HTERT RPE-1 (cell line): ENCODE results near the gene ACIN1.
"Not testable (repeated sequence)": the region's sequence is repeated elsewhere in the genome, so short reads cannot be mapped to it uniquely, and the experiment has no call there.

Source experiments
- in situ Hi-C: fragments of 300-500 bp; cut with MboI; formaldehyde crosslinking; loops from 4 replicates; pipeline ENCODE4 v1.14.3; 2020; ENCODE audit warnings: low sequenced_read_pairs

Gene ACIN1

DNA sequence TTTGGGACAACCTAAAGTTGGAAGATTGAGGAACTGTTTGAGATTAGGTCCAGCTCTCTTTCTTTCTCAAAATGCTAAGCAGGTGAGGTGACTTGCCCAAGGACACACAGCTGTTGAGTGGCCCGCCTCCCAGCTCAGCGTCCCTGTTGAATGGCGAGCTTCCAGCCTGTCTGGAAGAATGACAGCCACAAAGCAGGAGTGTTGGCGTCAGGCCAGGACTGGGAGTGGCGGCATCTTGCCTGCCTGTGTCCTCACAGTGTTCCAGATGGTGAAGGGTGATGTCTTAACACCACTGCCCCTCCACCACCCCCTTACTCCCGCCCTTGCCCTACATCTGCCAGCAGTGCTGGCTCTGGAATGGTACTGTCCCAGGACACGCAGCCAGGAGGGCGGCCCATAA is 28.5 kb upstream of the ACIN1 start:
- in situ Hi-C loops = no loop called here

DNA sequence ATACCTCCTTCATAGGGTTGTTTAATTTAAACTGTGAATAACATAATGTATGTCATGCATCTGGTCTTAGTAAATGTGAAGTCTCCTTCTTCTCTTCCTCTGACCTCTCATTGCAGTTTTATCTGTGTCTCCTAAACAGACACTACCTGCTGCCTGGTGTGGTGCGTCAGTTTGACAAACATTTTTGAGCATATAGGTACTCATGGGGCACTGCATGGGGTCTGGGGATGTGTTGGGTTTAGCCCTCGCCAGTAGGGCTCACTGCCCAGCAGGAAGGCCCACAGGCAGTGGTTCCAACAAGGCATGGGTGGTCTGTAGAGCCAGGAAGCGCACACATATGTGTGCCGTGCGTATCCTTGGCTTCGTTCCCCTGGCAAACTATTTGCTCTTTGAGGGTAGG is 27.1 kb upstream of the ACIN1 start:
- in situ Hi-C loops = no loop called here

DNA sequence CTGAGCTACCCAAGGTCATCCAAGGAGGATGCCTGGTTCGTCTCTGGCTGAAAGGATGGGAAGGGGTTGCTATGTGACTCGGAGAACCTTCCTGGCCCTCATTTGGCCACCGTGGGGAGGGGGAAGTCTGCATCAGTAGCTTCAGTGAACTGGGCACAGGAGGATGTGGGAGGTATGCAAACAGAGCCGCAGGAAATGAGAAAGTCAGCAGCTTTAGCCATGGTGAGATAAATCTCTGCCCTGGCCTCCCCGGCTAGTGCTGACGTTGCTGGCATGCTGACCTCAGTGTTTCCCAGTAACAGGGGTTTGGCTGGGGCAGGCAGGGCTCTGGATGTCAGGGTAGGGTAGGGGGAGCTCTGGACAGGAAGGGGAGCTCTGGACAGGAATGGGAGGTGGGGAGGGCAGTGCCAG is 26.4 kb upstream of the ACIN1 start:
- in situ Hi-C loops = no loop called here

DNA sequence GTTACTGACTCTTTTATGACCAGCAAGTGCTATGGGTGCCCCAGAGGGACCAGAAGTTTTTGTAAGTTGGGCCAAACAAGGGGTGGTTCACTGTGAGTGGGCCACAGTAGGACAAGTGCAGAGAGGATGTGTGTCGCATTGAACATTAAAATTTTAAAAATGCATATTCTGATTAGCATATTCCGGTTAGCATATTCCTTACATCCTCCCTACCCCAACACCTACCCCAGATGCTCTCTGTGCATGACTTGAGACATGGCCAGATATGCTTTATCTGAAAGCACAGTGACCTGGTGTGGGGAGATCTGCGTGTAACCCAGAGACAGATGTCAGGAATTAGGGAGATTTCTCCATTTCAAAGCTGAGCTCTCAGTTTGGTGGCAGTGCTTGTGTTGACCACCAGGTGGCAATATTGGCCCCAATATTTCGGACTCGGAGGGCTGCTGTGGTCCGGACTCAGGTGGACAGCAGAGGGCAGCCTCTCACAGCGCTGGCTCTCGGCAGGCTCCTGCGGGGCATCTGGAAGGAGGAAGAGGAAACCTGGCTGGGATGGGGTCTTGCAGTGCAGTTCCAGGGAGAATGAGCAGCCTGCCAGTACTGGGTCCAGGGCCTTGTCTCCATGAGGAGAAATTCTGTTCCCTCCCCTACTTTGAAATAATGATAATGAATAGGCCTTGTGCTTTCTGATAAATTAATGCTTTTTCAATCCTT is 25.8 kb upstream of the ACIN1 start:
- in situ Hi-C loops = no loop called here

DNA sequence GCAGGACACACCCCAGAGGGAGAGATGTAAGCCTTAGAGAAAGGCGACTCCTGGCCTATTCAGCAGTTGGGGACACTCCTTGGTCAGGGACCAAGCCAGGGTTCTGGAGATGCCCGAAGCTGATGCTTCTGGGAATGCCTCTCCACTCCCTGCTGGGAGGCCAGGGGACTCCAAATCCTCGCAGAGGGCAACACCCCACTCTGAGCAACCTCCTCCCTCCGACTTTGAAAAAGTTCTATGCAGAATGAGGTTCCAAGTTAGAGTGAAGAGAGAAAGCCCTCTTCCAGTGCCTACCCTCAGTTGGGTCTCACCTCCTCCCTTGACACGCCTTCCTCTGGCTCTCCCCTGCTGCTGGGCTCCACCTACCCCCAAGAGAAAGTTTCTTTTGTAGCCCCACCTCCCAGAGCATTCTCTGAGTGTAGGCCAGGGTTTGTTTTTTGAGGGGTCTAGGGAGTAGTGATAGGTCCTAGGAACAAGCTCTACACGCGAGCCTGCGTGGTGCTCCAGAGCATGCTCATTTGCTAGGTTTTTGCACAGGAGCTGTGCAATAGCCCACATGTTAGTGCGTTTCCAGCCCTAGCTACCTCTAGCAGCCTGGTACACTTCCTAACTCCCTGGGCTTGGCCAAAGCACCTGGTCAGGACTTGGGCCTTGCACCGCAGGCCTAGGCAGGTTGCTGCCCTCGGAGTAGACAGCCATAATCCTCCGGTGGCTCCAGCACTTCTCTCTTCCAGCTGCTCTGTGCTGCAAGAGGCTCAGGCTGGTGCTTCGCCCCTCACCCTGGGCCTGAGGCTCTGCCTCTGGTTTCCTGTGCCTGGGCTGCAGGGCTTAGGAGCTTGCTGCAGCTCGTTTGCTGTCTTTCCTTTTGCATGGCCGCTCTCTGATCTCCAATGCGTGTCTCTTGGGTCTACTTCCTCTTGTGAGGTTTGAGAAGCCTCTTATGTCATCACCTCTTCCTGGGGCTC is 24.7 kb upstream of the ACIN1 start:
- in situ Hi-C loops = no loop called here

DNA sequence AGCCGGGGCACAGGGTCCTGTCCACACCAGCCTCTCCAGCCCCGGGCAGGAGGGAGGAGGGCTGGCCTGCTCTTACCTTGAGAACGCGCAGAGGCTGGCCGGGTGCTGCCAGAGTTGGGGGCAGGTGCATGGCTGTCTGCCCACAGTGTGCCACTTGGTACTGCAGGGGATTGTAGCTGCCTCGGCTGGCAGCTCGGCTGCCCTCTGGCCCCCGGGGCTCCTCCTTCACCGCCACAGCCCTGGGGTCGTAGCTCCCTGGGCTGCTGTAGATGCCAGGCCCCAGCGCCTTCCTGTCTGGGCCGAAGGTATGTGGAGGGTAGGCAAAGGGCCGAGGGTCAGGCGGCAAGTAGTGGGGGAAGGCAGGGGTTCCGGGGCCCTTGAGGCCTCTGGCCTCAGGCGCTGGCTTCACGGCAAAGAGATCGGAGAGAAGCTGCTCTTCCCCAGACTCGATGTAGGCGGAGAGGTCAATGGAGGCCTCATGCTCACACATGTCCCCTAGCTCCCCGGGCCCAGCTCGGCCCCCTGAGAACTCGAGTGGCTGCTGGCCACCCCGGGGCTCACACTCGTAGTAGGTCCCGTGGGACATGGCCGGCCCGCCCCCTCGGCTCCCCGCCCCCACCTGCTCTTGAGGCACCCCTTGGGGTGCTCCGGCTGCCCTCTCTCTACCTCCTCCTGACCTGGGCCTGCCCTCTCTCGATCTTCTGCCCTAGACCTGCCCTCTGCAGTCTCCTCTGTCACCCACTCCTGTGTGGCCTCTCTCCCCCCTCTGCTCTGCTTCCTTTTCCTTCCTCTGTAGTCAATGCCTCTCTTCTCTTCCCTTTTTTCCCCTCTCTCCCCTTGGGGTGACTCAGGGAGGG is 23.8 kb upstream of the ACIN1 start, which contains the start of gene CEBPE:
TSS of gene CEBPE (minus strand) at position 750 of the 857 bp plus-strand sequence. CDS start at position 586, 164 bp downstream.
- in situ Hi-C loops = no loop called here

DNA sequence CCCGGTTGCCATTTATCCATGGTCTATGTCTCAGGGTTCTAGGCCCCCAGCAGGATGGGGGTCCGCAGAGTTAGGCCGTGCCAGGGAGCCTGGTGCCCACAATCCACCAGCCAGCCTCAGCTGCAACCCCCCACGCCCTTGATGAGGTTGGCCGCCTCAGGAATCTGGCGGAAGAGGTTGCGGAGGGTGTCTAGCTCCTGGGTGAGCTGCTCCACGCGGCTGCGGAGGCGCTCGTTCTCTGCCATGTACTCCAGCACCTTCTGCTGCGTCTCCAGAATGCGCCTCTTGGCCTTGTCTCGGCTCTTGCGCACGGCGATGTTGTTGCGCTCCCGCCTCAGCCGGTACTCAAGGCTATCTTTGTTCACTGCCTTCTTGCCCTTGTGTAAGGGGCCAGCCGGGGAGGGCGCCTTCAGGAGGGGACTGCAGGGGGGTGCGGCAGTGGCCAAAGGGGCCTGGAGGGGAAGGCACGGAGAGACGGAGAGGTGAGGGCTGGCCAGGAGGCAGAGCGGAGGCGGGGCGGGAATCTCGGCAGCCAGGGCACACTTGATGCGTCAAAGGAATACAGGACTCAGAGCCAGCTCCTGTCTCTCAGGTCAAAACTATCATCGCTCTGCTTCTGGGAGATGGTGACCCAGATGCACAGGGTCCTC is 22.6 kb upstream of the ACIN1 start:
- in situ Hi-C loops = no loop called here

DNA sequence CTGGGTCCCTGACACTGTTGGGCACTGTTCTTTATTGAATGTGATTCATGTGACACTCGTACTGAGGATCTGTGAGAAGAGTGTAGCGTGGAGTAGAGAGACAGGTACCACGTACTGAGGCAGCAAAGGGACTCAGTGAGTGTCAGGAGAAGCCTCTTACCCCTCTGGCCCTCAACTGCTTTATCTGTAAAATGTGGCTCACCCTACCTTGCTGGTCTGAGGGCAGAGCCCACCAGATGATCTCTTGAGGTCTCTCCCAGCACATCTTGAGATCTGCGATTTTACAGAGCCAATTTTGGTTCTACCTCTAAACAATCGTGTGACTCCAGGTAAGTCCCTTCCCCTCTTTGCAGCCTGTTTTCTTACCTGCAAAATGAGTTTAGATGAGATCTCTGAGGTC is 21.0 kb upstream of the ACIN1 start:
- in situ Hi-C loops = no loop called here

DNA sequence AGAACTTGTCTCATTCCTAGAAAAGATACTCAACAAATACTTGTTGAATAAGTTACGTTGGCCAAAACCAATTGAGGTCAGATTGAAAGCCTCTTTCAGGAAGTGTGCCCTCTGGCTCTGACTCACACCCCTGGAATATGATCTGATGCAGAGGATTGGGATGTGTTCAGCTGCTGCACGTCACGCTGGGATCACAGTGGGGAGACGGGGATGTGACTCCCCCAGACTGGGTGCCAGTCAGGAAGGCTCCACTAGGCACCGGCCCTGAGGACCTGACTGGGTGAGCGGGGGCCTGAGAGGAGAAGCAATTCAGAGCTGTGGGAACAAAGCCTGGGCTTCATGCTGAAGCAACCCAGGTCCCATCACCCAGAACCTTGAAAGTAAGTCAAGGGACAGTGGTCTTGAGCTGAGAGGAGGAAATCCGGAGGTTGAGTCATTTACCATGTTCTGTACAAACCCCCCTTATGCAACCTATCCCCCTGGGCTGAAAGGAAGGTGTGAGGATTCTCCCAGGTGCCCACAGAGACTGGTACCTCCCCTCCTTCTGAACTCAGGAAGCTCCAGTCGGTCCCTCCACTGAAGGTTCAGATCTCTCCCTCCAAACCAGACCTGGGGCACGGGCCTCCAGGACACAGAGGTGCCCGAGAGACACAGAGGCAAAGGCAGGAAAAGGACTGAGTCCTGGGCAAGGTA is 20.2 kb upstream of the ACIN1 start:
- in situ Hi-C loops = no loop called here

DNA sequence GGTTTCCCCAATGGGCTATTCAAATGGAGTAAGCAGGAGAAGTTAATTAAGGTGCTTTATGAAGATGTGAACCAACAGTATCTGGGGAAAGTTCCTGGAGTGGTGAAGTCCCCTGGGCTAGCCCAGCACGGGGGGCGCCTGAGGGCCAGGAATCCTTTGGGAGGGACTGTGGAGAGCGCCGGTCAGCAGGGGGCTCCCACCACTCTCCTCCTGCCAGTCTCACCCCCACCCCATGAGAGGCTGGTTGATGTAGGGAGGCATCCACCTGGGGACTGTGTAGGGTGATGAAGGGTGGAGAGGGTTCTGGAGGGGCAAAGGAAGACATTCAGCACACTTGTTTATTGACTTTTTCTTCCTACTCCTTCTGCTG is 19.7 kb upstream of the ACIN1 start:
- in situ Hi-C loops = no loop called here

DNA sequence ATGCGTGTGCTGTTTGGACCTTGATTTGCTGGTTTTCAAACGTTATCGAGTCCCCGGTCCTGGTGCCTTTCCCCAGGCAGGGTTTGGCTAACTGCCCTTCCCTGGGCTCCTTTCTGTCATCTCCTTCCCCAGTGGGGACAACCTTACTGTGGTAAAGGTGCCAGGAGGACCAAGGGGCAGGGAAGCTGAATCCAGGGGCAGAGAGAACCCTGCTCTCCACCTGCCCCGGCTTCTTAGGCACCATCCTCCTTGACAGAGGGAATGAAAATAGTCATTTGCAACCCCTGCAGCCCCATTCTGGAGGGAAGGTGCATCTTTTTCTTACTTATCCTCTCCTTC is 19.2 kb upstream of the ACIN1 start:
- in situ Hi-C loops = no loop called here

DNA sequence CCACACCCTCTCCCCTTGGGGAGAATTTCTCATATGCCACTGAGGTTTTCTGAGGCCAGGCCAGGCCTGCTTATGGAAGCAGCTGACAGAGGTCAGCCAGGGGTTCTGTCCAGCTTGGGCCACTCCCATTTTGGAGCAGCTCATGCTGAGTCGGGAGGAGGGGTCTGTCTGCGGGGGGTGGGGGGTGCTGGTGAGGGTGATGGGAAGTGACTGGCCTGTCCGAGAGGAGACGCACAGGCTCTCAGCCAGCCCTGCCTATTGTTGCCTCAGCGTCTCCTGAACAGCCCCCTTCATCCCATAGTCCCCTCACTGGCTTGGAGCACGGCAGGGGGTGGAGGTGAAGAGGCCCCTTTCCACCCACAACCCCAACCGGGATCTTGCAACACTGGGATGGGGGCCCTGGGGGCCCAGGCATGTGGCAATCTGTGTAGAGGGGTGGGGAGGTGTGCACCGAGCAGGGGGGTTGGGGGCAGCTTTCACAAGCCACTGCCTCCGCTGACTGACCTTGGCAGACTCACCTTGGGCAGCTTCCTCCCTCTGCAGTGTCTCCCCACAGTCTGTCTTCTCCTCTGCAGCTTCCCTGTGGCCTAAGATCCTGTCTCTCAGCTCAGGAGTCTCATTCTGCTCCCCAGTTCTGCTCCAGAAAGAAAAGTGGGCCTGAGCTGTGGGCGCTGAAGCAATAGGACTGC is 18.6 kb upstream of the ACIN1 start:
- in situ Hi-C loops = no loop called here

DNA sequence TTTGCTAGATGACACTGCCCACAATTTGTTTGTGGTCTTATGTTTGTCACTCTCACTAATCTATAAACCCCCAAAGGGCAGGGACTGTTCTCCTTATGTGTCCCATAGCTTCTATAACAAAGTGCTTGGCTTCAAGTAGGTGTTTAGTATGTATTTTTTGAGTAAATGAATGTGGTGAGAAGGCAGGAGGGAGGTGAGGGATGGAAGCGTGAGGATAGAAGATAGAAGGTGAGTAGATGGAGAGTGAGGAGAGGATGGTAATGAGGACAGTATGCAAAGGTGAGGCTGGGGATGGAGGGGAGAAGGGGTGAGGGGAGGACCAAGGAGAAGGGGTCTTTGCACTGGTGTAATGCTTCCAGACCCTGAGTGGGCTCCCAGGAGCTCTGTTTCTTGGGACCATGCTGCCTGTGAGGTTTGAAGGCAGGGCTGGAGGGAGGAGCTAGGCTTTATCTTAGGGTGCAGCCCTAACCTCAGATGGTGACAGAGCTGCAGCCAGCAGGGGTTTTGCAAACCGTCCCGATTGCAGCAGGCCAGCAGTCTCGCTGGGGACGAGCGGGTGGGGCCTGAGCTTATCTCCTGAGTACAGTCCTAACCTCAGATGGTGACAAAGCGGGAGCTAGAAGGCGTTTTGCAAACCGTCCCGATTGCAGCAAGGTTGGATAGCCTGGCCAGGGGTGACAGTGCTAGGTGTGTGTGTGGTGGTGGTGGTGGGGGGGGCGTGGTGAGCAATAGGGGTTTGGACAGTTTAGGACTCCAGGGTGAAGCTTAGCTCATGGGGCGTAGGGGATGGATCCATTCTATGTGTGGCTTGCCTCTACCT is 17.6 kb upstream of the ACIN1 start:
- in situ Hi-C loops = no loop called here

DNA sequence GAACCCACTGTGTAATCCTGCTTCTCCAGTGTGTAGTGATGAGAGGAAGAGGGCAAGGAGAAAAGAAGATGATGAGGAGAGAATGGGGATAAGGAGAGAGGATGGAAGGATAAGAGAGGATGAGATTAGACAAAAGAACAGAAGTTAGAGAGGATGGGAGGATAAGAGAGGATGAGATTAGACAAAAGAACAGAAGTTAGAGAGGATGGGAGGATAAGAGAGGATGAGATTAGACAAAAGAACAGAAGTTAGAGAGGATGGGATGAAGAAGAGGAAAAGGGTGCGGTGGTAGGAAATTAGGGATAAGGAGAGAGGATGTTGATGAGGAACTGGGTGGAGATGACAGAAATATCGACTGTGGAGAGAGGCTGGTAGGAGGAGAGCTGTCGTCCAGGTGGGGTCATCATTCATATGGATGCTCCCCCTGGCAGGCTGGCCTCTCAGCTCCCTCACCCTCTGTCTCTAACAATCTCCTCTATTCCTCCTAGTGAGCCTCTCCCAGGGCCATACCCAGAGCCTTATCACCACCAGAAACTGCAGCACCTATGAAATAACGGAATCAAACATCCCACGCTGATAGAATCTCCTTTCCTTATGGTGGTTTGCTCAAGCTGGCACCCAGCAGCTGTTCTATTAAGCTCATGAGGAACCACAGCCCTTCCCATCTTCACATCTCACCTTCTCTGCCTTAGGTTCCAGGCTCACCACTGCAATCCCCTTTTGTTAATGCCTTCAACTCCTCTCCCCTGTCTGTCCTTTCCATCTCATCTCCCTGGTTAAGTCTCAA is 15.8 kb upstream of the ACIN1 start:
- in situ Hi-C loops = no loop called here

DNA sequence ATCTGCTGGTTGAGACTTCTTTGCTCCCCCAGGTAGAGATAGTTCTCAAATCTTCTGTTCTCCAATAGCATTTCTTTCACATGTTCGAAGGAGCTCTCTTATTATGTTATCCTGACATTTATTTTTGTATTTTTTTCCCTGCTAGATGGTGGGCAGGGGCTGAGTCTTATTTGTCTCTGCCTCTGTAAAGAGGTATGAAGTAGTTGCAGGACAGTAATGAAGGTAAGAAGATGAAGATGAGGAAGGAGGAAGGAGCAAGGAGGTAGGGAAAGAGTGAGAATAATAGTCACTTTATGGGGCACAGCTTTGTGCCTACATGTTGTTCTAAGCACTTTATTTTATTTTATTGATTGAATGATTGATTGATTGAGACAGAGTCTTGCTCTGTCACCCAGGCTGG is 14.8 kb upstream of the ACIN1 start:
- in situ Hi-C loops = no loop called here

DNA sequence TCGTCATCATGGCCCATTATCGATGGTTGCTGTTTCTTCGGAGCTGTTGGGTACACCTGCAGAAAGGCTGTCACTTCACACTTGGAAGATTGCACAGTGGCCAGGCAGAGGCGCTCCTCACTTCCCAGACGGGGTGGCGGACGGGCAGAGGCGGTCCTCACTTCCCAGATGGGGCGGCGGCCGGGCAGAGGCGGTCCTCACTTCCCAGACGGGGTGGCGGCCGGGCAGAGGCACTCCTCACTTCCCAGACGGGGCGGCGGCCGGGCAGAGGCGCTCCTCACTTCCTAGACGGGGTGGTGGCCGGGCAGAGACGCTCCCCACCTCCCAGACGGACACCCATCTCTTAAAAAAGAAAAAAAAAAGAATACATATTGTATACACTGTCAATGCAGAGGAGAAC is 13.2 kb upstream of the ACIN1 start:
- in situ Hi-C loops = not testable (repeated sequence)

DNA sequence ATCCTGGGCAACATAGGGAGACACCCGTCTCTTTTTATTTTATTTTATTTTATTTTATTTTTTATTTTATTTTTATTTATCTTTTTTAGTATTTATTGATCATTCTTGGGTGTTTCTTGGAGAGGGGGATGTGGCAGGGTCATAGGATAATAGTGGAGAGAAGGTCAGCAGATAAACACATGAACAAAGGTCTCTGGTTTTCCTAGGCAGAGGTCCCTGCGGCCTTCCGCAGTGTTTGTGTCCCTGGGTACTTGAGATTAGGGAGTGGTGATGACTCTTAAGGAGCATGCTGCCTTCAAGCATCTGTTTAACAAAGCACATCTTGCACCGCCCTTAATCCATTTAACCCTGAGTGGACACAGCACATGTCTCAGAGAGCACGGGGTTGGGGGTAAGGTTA is 12.7 kb upstream of the ACIN1 start:
- in situ Hi-C loops = not testable (repeated sequence)

DNA sequence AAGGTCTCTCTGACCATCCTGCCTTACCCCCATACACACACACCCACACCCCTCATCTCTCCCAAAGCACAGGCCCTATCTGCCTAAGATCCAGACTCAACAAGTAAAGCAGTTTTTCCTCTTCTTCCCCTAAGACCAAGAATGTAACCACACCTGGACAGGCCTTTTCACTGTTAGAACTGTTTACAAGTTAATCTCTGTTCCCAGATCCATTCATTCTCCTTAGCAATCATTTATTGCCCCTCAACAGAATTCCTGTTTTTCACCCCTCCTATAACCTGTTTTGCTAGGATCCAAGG is 11.8 kb upstream of the ACIN1 start:
- in situ Hi-C loops = no loop called here
